Stomach (tissue), 9 donors: ENCODE measurements around the gene KRTAP10-5. TPM values are rescaled to one million over a fixed set of nuclear protein-coding genes. Genes with fewer than 3 reads are reported as not detected.
A peak's percentile ranks its signal among the peaks of the same experiment; 100 is the strongest.
"Not testable (repeated sequence)": the region's sequence is repeated elsewhere in the genome, so short reads cannot be mapped to it uniquely, and the experiment has no call there.

ENCODE experiments used
- DNase-seq, 2 donors: peaks; one replicate each; pipeline versions ENCODE4 v3.0.0 to v3.0.0-alpha.2; 2013 to 2019
- H3K27ac ChIP-seq, 5 donors: fragments of 200-600 bp in 4 of 5; sonication (generic) in 4 of 5; one replicate each; pipeline ENCODE4 v1.5.1; 2013 to 2019; ENCODE audit warnings: mild to moderate bottlenecking in 1 of 5, moderate library complexity in 1 of 5
- H3K27me3 ChIP-seq, 3 donors: fragments of 200-600 bp; sonication (generic); one replicate each; pipeline ENCODE4 v1.5.1; 2017 to 2019; ENCODE audit warnings: mixed run types in 1 of 3
- H3K36me3 ChIP-seq, 4 donors: fragments of 200-600 bp; sonication (generic); 1 replicate in 3 of 4; 2 replicates in 1 of 4; pipeline ENCODE4 v1.5.1; 2016 to 2019
- H3K4me1 ChIP-seq, 4 donors: fragments of 200-600 bp; sonication (generic); one replicate each; pipeline ENCODE4 v1.5.1; 2016 to 2019
- H3K4me3 ChIP-seq, 4 donors: fragments of 200-600 bp; sonication (generic) in 3 of 4; one replicate each; pipeline ENCODE4 v1.5.1; 2016 to 2019; ENCODE audit warnings: mild to moderate bottlenecking in 1 of 4
- H3K9me3 ChIP-seq, 4 donors: fragments of 200-600 bp; sonication (generic); one replicate each; pipeline ENCODE4 v1.5.1; 2016 to 2019
- EP300 ChIP-seq: sonication (generic); formaldehyde crosslinking; IDR thresholded peaks from one replicate; pipeline ENCODE4 v1.6.1; 2017; ENCODE audit warnings: antibody characterized with exemption
- POLR2A ChIP-seq, 4 donors: fragments of 450-650 bp; IDR thresholded peaks; one replicate each; pipeline ENCODE4 v1.6.1; 2016; ENCODE audit warnings: antibody characterized with exemption in 4 of 4, control low read depth in 2 of 4, mild to moderate bottlenecking in 1 of 4, moderate library complexity in 1 of 4
- POLR2AphosphoS5 ChIP-seq, 3 donors: sonication (generic); formaldehyde crosslinking; IDR thresholded peaks; one replicate each; pipeline ENCODE4 v1.6.1; 2016; ENCODE audit warnings: antibody characterized with exemption in 3 of 3
- WGBS, 5 donors: extraction: QIAGEN DNeasy Blood & Tissue Kit in 3 of 5; methylation state at CpG; one replicate each; pipeline versions ENCODE4 v1.1.5 to v1.1.7; 2013 to 2018; 5-methylcytosine and 5-hydroxymethylcytosine counted together
- intact Hi-C: fragments of 100-400 bp; cut with DNase I; formaldehyde crosslinking; loops from one replicate; pipeline ENCODE4 v1.15.1; 2023; ENCODE audit warnings: low total_unique reads
- polyA plus RNA-seq, 3 donors: library from polyadenylated mRNA; stranded (reverse); fragments of 200-250 nt; gene quantifications; one replicate each; pipeline ENCODE4 v1.2.3, GENCODE V29; 2013
- total RNA-seq, 5 donors: library from RNA; depleted of rRNA; stranded (reverse); fragments of >200 nt; gene quantifications; one replicate each; pipeline versions ENCODE4 v1.1.0 to v1.2.3, GENCODE V29; 2014 to 2016
- TF ChIP-seq, protein P1 (sequence below), 7 experiments: fragments of 450-650 bp in 4 of 7; fragments of 200-600 bp in 3 of 7; sonication (generic) in 3 of 7; IDR thresholded peaks; one replicate each; pipeline ENCODE4 v1.5.1; 2016 to 2019; ENCODE audit warnings: antibody characterized with exemption in 7 of 7, control low read depth in 2 of 7, mild to moderate bottlenecking in 1 of 7
- donor health status: healthy with polysubstance abuse.
- donor health status: Bipolar disorder and iron deficiency.
- donor health status: healthy.

The KRTAP10-5 gene
- total and polyA plus RNA-seq, 8 donors: 0.10 TPM; not detected in 7

DNA sequence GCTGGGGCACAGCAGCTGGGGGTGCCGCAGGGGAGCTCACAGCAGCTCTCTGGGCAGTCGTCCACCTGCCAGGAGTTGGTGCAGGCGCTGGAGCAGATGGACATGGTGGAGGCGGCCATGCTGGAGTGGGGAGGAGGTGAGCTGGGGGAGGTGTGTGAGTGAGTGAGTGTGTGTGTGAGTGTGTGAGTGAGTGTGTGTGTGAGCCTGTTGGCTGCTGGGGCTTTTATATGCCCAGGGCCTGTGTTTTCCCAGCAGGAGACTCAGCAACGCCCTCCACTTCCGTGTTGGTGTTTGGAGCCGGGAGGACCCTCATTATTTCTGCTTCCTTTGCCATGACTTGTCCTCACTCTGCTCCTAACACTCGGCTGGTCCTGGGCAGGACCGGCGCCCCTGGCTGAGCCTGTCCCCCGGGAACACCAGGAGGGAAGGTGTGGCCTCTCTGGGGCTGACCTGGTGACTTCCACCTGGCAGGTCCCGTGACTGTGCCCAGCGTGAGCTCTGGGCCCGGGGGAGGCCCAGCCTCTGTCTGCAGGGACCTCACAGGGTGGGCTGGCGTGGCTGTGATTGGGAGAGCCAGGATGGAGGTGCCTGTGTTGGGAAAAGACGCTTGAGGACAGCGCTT lies 29.0 kb downstream of the KRTAP10-5 start, which contains the start of gene KRTAP10-2:
Gene KRTAP10-2, minus strand, starts transcription at position 166 of the 622 bp plus-strand sequence. Its CDS starts 47 bp downstream, at position 119.
- intact Hi-C loops: no loop called here
- DNase-seq: peak in 1 of 2 donors; percentile 21
- Histone ChIP-seq H3K4me1 (peaks cover 0 to 9% (median 9%) of the 10 kb centered on the region in 4 donors), H3K4me3 (no peak within 1 kb of the TSS), H3K27ac (no peak within 1 kb of the TSS), H3K9me3 (peaks cover 0 to 10% (median 2%) of the 10 kb centered on the region in 4 donors), H3K36me3 (no peaks in the 10 kb centered on the region), H3K27me3 (peaks cover 0 to 60% (median 10%) of the 10 kb centered on the region in 3 donors)
- 42 to 67% (median 45%) methylated on average over 15 to 17 of the region's 17 CpGs for whole genome bisulfite sequencing, 5 donors
- TF ChIP-seq POLR2AphosphoS5 (IDR thresholded peaks at IDR 0.05) (no peak), EP300 (no peak), POLR2A (IDR thresholded peaks at IDR 0.05) (no peak)
- TF ChIP-seq, protein P1, sequence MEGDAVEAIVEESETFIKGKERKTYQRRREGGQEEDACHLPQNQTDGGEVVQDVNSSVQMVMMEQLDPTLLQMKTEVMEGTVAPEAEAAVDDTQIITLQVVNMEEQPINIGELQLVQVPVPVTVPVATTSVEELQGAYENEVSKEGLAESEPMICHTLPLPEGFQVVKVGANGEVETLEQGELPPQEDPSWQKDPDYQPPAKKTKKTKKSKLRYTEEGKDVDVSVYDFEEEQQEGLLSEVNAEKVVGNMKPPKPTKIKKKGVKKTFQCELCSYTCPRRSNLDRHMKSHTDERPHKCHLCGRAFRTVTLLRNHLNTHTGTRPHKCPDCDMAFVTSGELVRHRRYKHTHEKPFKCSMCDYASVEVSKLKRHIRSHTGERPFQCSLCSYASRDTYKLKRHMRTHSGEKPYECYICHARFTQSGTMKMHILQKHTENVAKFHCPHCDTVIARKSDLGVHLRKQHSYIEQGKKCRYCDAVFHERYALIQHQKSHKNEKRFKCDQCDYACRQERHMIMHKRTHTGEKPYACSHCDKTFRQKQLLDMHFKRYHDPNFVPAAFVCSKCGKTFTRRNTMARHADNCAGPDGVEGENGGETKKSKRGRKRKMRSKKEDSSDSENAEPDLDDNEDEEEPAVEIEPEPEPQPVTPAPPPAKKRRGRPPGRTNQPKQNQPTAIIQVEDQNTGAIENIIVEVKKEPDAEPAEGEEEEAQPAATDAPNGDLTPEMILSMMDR (IDR thresholded peaks at IDR 0.05): no peak

DNA sequence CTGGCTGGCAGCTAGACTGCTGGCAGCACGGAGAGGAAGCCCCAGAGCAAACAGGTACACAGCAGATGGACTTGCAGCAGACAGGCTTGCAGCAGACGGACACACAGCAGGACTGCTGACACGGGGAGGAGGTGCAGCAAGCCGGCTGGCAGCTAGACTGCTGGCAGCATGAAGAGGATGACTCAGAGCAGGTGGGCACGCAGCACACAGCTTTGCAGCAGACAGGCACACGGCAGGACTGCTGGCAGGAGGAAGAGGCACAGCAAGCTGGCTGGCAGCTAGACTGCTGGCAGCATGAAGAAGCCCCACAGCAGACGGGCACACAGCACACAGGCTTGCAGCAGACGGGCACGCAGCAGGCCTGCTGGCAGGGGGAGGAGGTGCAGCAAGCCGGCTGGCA lies 29.6 kb downstream of the KRTAP10-5 start:
- Histone ChIP-seq H3K9me3 (peaks cover 0 to 15% (median 5%) of the 10 kb centered on the region in 4 donors), H3K4me3 (no peak overlapping the region), H3K27ac (no peak overlapping the region), H3K4me1 (peaks cover 0 to 9% (median 9%) of the 10 kb centered on the region in 4 donors), H3K27me3 (peaks cover 0 to 54% (median 10%) of the 10 kb centered on the region in 3 donors), H3K36me3 (no peaks in the 10 kb centered on the region)
- no peak for TF ChIP-seq EP300
- no peak for TF ChIP-seq POLR2AphosphoS5 (IDR thresholded peaks at IDR 0.05)
- no peak for TF ChIP-seq POLR2A (IDR thresholded peaks at IDR 0.05)
- TF ChIP-seq, protein P1 (IDR thresholded peaks at IDR 0.05): no peak
- WGBS, 5 donors: 44 to 59% (median 53%) methylated on average over 8 to 10 of the region's 10 CpGs
- intact Hi-C loops: no loop called here
- DNase-seq: no peak

DNA sequence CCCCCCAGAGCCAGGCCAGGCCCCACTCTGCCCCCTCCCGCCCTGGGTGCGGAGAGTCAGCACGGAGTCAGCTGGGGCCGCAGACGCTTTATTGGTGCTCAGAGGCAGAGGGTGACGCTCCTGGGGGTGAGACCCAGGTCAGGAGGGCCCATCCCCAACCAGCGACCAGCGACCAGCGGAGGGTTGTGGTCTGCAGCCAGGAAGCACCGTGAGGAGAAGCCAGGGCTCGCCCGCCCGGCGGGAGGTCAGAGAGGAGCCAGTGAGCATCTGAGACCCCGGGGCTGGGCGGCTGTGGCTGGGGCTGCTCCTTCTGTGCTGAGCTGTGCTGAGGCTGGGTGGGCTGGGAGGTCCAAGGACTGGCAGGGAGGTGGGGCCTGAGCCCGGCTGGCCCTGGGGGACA lies 30.1 kb downstream of the KRTAP10-5 start:
- H3K4me1 ChIP-seq, H3K27ac ChIP-seq, H3K36me3 ChIP-seq, H3K4me3 ChIP-seq, DNase-seq, intact Hi-C loops: not testable (repeated sequence)
- Histone ChIP-seq H3K27me3 (peaks cover 0 to 48% (median 7%) of the 10 kb centered on the region in 3 donors), H3K9me3 (peaks cover 0 to 15% (median 5%) of the 10 kb centered on the region in 4 donors)
- WGBS, 5 donors: 58 to 72% (median 63%) methylated on average over 10 to 17 of the region's 17 CpGs

DNA sequence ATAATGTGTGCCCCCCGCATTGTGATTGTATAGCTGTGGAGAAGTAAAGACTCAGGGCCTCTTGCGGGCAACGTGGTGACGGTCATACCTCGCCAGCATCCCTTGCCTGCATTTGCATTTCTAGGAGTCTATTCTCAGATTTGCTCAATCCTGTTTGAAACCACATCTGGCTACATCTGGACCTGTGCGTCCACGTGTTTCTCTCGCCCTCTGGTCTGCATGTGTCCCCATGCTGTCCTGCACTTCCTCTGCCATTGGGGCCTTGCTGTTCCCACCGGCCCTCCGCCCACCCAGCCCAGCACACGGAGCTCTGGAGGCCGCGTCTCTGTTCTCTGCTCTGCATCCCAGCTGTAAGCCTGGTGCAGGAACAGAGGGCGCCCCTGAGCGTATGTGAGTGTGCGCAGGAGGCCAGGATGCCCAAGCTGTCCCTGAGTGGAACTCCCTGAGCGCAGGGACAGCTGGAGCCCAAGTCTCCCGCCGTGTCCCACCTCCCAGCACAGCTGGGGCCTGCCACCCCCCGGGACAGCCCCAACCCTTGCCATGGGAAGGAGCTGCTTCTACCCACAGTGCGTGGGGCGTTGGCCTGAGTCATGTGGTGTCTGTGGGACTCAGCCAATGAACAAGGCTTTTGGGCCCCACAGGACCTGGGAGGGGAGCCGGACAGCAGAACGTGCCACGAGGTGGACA lies 30.7 kb downstream of the KRTAP10-5 start:
- Histone ChIP-seq H3K27me3 (peaks cover 0 to 44% (median 5%) of the 10 kb centered on the region in 3 donors), H3K27ac (no peak overlapping the region), H3K4me3 (no peak overlapping the region), H3K4me1 (peaks cover 0 to 9% (median 9%) of the 10 kb centered on the region in 4 donors), H3K36me3 (no peaks in the 10 kb centered on the region), H3K9me3 (peaks cover 0 to 15% (median 5%) of the 10 kb centered on the region in 4 donors)
- intact Hi-C loops: no loop called here
- 73 to 86% (median 78%) methylated on average over 17 to 25 of the region's 25 CpGs for WGBS, 5 donors
- TF ChIP-seq EP300: no peak
- TF ChIP-seq, protein P1 (IDR thresholded peaks at IDR 0.05): no peak
- DNase-seq: no peak
